GM19239 (cell line): ENCODE data around the gene ADGRD2.

Experiments used
- DNase-seq: peaks from one replicate; pipeline ENCODE4 v3.0.0; 2011; ENCODE audit warnings: low spot score; ENCODE audit not compliant: insufficient read length
- FAIRE-seq: peaks from 2 replicates; lab custom pipeline; 2011; peaks lifted over from hg19 to GRCh38; lab: Jason Lieb, UNC

Gene ADGRD2

DNA sequence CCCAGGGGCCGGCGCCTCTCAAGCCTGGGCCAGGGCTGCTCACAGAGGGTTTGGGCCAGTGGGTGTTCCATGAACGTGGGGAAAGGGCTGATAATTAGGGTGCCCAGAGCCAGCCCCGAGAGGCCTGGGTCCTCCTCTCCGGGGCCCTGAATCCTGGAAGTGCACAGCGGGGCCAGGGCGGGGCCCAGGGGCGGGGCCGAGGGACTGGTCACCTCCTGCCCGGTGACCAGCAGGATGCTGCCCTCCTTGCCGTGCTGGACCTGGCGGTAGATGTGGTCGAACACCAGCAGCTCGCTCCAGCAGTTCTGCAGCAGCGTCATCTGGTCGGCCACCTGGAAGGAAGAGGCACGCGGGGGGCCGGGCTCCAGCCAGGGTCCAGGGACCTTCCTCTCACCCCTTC is 42.6 kb downstream of the ADGRD2 start:
- no peak for FAIRE-seq
- DNase-seq: no peak

DNA sequence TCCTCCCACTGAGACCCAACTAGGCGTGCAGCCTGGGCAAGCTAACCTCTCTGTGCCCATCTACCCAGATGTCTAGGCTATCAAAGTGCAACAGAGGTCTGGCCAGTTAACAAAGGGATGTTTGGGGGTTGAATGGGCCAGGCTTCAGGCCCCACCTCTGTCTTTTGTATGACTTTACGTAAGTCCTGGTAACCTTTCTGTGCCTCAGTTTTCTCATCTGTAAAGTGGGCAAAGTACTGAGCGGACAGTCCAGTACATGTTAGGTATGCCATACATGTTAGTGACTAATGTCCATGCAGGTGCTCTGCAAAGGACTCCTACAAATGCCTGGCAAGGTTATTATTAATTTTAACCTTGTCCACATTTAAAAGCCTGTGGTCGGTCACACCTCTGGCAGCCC is 43.0 kb downstream of the ADGRD2 start:
- FAIRE-seq: no peak
- DNase-seq: no peak

DNA sequence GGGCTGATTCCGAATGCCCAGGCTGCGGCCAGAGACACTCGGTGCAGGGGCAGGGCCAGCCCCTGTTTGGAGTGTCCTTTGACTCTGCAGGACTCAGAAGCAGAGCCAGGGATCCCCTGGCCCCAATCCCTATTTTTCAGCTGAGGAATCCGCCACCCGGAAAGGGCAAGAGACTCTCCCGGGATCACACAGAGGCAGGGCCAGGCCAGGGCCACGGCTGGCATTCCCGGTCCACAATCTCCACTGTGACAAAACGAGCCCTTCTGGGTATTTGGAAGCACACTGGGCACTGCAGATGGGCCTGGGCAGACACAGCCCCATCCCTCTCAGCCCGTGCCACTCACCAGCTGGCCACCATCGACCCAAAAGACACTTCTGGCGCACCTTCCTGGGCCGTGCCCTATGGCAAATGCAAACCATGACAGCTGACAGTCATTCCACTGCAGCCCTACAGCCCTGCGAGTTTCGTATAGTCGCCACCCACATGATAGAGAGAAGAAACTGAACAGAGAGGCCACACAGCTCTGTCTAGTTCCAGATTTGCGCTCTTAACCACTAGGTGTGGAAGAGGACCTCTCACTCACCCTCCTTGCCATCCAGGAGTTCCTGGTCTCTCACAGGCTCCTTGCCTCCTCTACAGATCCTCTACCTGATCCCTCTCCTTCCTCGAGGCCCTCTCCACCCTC is 43.7 kb downstream of the ADGRD2 start:
- DNase-seq: no peak
- FAIRE-seq: no peak

DNA sequence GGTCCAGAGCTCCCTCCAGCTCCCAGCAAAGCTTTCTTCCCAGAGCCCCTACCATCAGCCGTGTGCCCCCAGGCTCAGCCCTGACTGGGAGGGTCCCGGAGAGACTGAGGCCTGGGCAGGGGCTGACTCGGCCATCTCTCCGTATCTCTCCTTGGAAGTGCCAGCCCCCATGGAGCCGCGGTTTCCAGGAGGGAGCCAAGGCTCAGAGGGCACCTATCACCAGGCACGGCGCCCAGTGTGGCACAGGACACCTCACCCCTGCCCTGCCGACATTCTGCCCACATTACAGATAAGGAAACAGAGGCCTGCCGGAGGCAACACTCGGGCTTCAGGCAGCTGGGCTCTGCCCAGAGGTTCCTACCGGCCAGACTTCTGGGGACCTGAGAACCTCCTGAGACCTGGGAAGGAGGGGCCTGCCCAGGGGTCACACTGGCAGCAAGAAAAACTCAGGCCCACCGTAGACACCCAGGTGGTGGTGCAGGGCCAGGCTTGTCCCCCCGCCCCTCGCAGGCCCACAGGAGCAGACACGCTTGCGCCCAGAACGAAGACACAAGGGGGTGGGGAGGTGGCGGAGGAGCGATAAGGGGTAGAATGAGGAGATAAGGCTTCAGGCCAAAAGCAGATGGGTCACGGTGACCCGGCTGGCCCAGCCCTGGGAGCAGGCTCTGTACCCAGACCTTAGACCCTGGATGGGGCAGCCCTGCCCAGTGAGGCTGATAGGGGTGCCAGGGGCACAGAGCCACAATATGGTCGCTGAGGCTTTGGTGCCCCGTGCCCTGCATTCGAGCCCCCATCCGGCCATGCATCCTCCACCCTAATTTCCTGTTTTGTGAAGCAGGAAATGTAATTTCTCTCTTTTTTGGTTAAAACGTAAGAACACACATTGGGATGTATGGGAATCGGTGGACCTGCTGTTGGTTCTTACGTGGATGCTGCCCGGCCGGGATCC is 45.1 kb downstream of the ADGRD2 start:
- DNase-seq (no peak), FAIRE-seq (no peak)

DNA sequence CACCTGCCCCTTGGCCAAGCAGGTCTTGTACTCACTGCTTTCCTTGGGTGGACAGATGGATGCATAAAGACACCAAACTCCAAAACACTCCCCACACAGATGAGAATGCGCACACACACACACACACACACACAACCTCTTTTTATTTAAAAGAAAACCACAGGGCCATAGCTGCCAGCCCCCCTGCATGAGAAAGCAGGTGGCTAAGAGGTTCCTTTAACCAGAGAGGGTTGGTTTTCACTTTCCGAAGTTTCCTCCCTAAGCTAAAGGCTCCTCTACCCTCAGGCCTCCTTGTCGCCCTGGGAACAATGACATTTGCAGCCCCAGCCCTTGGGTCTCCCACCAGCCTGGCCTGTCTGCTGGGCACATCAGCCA is 45.8 kb downstream of the ADGRD2 start:
- no peak for FAIRE-seq
- no peak for DNase-seq

DNA sequence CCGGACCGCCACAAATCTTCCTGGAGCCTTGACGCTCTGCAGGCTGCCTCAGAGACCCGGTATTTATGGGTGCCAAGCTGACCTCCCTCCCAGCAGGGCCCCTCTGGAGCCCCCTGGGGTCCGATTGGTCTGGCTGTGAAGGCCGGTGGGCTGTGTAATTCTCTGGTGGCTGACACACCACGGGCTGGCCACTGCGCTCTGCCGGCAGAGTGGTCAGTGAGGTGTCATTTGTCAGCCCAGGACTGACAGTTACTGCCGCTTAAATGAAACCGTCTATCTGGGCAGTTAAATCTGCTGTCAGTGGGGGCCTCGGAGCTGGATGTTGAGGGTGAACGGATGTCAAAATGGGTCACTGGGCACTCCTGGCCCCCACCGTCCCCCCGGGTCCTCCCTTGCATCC is 46.2 kb downstream of the ADGRD2 start:
- FAIRE-seq: no peak

DNA sequence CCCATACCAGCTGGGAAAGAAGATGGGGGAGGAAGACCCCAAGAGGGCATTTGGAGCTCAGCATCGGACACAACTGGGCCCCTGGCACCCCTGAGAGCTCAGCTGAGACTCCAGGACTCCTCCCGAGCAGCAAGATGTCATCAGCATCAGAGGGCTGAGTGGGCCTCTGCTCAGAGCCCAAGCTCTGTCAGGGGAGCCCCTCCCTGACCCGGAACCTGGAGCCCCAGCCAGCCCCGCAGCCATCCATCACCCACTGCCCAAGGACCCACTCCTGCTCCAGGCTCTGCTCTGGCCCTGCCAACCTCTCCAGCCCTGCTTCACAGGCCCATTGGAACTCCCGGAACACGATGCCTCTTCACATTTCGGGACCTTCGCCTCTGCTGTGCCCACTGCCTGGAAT is 47.2 kb downstream of the ADGRD2 start:
- FAIRE-seq (no peak), DNase-seq (no peak)

More for the DNA sequence above, 46.2 kb downstream of the ADGRD2 start:
- no peak for DNase-seq

DNA sequence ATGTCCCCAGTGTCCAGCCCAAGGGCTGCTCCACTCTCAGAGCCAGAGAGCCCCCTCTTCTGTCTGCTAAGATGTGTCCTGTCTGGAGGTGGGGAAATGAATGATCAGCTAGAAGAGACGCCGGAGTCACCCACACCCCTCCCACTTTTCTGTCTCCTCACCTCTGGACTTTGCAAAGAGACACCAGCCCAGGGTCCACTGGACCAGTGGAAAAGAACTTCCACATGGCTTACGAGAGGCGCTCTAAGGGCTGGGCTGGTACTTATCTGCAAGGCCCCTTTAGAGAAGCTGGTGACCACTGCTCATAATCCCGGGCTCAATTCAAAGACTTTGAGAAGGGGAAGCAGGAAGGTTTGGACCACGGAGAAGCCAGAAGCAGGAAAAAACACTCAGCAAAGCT is 47.8 kb downstream of the ADGRD2 start:
- FAIRE-seq: no peak

DNA sequence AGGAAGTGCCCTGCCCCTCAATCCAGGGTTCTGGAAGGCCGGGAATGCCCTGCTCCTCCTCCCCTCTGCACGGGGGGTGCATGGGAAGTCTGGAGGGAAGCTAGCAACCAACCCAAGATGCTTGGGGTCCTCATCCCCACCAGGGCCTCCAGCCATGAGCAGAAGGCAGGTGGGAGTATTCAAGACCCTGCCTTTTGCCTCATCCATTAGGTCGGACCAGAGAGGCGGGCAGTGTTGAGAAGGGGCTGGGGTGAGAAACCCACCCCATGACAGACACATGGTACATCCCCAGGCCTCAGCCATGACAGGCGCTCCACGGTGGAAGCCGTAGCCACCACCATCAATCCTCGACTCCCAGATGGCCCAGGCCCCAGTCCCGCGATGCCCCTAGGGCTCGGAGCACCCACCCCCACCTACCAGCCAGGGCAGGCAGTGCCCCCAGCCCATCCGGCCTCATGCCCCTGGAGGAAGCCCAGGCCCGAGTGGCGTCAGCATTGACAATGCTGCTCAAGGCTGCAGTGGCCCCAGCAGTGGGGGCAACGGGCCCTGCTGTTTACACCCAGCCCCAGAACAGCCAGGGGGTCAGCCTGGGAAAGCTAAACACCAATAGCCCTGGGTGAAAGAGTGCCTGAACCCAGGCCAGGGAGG is 48.4 kb downstream of the ADGRD2 start:
- FAIRE-seq (no peak), DNase-seq (no peak)

More for the DNA sequence above, 47.8 kb downstream of the ADGRD2 start:
- DNase-seq: no peak

DNA sequence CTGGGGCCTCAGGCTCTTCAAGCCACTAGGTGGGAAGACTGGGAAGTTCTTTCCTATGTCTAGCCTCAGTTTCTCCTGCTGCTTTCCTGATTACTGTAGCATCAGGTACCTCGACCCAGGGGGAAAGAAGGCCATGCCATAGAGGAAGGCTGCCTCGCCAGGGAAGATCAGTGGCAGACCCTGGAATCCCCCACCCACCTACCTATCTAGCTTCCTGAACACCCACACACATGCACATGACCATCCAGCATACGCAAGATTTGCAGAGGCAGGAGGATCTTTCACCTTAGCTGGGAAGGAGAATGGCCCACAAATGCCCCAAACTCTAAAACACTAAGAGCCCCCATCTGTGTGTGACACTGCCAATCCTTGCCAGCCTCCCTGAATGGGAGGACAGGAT is 49.0 kb downstream of the ADGRD2 start:
- no peak for DNase-seq
- no peak for FAIRE-seq

DNA sequence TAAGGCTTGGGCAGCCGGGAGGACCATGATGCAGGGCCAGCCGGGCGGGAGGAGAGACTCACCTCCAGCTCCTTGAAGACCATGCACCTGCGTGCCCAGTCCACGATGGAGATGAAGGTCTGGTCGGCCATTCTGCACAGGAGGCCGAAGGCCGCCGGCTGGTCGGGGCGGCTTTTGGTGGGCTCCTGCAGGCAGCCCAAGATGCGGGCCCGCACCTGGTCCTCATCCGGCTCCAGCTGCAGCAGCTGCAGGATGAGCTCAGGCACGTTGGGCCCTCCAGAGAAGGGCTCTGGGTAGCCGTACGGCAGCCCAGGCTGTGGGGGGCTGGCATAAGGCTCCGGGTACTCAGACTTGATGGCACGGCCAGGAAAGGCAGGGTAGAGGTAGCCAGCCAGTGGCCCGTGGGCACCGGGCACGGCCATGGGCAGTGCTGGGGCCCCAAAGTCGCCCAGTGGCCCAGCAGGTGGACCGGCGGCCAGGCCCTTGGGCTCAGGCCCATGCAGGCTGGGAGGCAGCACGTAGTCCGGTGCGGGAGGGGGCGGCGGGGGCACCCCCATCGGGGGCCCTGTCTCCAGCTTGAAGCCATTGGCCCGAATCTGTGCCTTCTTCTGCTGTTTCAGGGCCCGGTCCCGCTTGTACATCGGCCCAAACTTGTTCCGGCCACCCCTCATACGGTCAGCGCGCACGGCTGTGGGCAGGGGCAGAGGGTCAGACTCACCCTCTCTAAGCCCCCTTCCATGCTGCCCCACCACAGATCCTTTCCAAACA is 50.0 kb downstream of the ADGRD2 start:
- no peak for FAIRE-seq
- no peak for DNase-seq

DNA sequence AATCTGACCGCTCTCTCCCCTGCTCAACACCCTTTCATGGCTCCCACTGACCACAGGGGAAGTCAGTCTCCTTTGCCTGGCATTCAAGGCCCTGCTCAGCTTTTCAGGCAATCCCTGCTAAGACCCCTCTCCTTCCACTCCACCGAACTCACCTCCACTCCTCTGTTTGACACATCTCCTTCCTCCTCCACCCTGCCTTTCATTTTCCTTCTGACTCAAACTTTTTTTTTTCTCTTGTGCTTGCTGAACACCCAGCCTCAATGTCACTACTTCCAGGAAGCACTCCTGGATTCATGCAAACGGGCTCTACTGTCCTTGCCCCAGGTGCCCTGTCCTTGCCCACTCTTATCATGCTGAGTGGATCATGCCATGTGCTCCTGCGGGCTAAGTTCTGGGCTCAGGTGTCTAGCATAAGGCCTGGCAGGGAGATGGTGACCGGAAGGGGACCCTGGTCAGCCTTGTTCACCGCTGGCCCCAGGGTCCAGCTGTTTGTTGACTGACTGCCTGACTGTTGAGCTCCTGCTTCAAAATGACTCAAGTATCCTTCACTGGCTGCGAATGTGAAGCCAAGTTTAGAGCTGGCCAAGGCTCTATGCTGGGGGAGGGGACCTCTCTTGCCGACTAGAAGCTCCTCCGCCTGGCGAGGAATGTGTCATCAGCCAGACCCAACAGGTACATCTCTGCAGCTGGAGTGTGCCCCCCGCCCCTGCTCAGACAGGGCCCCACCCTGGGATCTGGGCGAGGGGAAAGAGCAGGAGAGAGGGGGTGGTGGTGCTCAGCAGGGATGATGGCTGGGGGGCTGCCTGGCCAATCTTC is 50.8 kb downstream of the ADGRD2 start:
- DNase-seq (no peak), FAIRE-seq (no peak)

DNA sequence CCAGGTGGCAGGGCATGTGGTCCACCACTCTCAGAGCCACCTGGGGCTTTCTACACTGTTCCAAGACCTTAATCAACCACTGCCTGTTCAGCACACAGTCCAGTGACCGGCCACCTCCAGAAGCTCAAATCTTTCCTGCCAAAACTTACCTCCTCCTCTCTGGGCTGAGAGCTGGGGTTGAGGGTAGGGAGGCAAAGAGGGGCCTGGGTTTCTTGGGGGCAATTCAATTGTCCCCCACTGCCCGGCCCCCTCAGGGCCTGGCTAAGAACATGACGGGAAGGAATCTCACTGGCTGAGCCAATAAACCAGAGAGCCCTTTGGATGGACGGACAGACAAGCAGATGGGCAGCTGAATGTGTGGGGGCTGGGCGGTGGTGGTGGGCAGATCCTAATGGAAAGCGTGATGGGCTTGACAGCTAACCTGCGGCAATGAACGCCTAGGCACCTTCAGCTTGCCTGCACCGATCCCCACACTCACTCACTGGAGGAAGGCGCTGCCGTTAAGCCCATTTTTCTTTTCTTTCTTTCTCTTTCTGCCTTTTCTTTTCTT is 51.6 kb downstream of the ADGRD2 start:
- DNase-seq (no peak), FAIRE-seq (no peak)

DNA sequence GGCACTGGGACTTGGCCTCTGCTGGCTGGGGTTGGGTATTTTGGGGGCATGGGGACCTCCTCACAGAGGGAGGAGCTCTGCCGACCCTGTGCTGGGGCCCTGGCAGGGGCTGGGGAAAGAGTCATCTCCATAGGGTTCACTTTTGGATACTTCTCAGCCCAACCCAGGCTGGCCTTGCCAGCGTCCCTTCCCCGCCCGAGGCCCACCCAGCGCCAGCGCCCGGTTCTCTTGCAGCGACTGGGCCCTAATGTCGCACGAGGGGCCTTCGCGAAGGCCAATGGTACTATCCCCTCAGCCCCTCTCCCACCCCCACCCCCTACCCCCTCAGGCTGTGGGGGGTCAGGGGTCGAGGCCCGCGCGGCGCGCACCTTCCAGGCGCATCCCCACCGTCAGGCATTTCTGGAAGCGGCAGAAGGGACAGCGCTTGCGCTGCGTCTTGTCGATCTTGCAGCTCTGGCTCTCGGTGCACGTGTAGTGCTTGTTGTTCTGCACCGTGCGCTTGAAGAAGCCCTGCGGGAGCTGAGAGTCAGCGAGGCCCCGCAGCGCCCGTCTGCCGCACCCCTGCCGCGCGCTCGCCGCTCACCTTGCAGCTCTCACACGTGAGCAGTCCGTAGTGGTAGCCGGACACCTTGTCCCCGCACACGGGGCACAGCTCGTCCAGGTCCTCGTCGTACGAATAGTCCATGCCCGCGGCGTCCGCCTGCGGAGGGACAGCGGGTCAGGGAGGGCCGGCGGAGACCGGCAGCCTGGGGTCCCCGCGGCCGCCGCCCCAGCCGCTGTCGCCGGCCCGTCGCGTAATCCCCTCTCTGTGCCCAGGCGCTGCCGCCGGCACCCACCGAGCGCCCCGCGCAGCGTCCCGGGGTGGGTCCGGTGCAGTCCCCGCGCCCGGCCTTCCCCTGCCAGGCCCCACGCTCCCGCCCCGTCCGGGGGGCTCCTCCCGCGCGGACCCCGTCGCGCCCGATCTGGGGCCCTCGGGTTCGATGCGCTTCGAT is 52.8 kb downstream of the ADGRD2 start:
- DNase-seq: no peak

DNA sequence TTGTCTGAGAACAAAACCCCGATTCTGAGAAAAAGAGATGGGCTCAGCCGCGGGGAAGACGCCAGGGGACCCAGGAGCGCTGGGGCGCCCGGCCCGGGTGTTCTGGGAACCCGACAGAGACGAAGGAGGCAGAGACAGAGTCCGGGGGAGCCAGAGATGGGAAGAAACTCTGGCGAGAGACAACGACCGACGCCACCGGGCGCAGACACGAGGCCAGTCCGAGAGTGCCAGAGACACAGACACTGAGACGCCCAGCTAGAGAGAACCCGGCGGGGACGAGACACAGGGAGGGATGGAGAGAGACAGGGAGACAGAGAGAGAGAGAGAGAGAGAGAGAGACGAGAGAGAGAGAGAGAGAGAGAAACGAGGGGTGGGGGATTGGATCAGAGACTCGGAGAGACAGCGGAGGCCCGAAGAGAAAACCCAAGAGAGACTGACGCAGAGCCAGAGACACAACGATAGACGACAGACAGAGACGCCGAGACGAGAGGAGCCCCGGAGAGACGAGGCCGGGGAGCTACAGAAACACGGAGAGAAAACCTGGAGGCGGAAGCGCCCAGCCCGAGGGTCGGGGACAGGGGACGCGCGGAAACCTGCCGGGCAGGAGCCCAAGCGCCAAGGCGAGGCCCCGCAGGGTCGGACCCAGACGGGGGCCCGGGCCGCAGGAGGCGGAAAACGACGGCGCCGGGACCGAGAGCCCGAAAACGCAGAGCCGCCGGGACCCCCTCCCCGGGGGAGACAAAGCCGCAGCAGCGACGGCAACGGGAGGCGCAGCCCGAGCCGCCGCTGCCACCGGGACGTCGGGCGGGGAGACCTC is 53.7 kb downstream of the ADGRD2 start:
- no peak for DNase-seq
- no peak for FAIRE-seq

More for the DNA sequence above, 52.8 kb downstream of the ADGRD2 start:
- FAIRE-seq: no peak

DNA sequence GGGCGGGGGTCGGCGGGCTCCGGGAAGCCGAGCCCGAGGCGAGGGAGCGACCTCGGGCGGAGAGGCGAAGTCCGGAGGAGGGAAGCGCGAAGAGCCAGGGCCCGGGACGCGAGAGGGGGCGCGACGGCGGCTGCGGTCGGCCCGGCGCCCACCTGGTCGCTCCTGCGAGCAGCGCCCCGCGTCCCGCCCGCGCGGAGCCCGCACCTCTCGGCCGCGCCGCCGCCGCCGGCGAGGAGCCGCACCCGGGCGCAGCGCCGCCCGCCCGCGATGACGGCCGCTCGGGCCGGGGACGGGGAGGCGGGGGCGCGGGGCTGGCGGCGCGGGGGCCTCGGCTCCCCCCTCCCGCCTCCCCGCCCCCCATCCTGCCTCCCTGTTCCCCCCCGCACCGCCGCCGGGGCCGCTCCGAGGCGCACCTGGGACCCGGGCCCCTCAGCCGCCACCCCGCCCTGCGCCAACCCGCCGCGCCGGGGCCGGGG is 54.3 kb downstream of the ADGRD2 start:
- FAIRE-seq: no peak
- no peak for DNase-seq
